ENCODE results near the gene TGFBRAP1. TPM values are rescaled to one million over a fixed set of nuclear protein-coding genes. Genes with fewer than 3 reads are reported as not detected.
"Not testable (repeated sequence)": the region's sequence is repeated elsewhere in the genome, so short reads cannot be mapped to it uniquely, and the experiment has no call there.

Gene TGFBRAP1
- total and polyA plus RNA-seq, 5 experiments from 2014 or later = 19.4 to 26.9 (median 22.8) TPM

DNA sequence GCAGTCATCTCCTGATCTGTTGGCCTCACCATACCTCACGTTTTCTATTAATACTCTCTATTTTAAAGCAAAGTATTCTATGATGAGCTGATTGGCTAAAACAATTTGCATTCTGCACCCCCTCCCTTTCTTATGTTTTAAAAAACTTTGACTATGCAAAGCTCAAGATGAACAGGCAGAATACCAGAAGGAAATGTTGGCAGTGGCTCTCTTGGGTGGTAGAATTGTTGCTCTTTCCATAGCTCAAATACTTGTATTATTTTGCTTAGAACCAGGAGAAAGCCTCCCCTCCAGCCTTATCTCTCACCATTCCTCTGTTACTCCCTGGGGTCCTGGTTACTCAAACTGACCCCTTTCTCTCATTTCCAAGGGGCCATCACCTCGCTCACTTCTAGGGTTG lies 73.6 kb downstream of the TGFBRAP1 start:
- H3K36me3 Mint-ChIP-seq = no peaks in the 10 kb centered on the region
- DNase-seq (no peak), ATAC-seq (no peak)
- no peak overlapping the region for H3K4me3 Mint-ChIP-seq
- POLR2A ChIA-PET = no interaction called here
- peaks cover 0 to 5% (median 3%) of the 10 kb centered on the region in 5 donors for H3K27me3 Mint-ChIP-seq
- peaks cover 0 to 4% (median 0%) of the 10 kb centered on the region in 9 donors for H3K9me3 Mint-ChIP-seq
- H3K4me1 Mint-ChIP-seq = no peaks in the 10 kb centered on the region
- no peak overlapping the region for H3K27ac Mint-ChIP-seq

DNA sequence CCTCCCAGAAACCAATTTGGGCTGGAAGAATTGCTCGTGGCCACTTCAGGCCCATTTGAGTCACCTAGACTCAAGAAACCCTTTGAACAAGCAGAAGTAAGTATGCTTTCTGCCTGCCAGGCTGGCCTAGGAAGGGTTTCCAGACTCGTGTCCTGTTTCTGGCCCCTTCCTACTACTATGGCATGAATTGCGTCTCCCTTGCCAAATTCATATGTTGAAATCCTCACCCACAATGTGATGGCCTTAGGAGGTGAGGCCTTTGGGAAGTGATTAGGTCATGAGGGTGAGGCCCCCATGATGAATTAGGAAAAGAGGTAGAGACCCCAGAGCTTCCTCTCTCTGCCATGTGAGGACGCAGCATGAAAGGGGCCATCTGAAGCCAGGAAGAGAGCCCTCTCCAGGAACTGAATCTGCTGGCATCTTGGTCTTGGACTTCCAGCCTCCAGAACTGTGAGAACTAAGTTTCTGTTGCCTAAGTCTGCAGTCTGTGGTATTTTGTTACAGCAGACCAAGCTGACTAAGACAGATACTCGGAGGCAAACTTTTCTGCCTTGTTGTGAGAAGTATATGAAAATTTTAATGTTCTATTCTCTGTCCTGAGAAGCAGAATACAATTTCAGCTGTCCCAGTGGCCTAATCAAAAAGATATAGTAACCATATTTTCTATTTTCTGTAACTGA lies 74.9 kb downstream of the TGFBRAP1 start:
- DNase-seq = no peak
- no peaks in the 10 kb centered on the region for H3K4me1 Mint-ChIP-seq
- POLR2A ChIA-PET = no interaction called here
- peaks cover 0 to 5% (median 3%) of the 10 kb centered on the region in 5 donors for H3K27me3 Mint-ChIP-seq
- no peak for ATAC-seq
- peaks cover 0 to 4% (median 0%) of the 10 kb centered on the region in 9 donors for H3K9me3 Mint-ChIP-seq
- H3K4me3 Mint-ChIP-seq = no peak overlapping the region
- peaks cover 0 to 3% (median 0%) of the 10 kb centered on the region in 3 donors for H3K36me3 Mint-ChIP-seq
- H3K27ac Mint-ChIP-seq = no peak overlapping the region

DNA sequence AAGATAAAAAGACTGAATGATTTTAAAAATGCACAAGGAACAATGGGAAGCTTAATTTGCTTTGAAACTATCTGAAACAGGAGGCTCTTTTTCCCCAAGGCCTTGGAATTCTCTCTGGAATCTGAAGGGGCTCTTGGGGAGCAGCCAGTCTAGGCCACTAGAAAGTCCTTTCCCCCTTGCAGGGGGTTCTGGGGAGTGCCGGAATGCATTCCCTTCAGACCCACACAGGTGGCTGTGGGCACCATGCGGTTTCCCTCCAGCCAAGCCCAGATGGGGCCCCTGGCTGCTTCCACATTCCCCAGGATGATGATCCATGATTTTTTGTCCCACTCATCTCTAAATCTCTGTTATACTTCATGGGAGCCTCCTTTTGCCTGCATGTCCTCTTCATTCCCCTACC lies 77.3 kb downstream of the TGFBRAP1 start:
- H3K27ac Mint-ChIP-seq = no peak overlapping the region
- peaks cover 0 to 4% (median 0%) of the 10 kb centered on the region in 9 donors for H3K9me3 Mint-ChIP-seq
- peaks cover 0 to 5% (median 0%) of the 10 kb centered on the region in 3 donors for H3K36me3 Mint-ChIP-seq
- no peak overlapping the region for H3K4me3 Mint-ChIP-seq
- DNase-seq (no peak), ATAC-seq (no peak)
- H3K27me3 Mint-ChIP-seq = peaks cover 0 to 5% (median 3%) of the 10 kb centered on the region in 5 donors
- H3K4me1 Mint-ChIP-seq = no peaks in the 10 kb centered on the region
- POLR2A ChIA-PET = no interaction called here

DNA sequence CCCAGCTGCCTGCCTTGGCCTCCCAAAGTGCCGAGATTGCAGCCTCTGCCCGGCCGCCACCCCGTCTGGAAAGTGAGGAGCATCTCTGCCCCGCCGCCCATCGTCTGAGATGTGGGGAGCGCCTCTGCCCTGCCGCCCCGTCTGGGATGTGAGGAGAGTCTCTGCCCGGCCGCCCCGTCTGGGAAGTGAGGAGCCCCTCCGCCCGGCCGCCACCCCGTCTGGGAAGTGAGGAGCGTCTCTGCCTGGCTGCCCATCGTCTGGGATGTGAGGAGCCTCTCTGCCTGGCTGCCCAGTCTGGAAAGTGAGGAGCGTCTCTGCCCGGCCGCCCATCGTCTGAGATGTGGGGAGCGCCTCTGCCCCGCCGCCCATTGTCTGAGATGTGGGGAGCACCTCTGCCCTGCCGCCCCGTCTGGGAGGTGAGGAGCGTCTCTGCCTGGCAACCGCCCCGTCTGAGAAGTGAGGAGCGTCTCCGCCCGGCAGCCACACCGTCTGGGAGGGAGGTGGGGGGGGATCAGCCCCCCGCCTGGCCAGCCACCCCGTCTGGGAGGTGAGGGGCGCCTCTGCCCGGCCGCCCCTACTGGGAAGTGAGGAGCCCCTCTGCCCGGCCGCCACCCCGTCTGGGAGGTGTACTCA lies 78.4 kb downstream of the TGFBRAP1 start:
- H3K27ac Mint-ChIP-seq, H3K4me3 Mint-ChIP-seq, H3K9me3 Mint-ChIP-seq, H3K4me1 Mint-ChIP-seq, ATAC-seq, POLR2A ChIA-PET, H3K27me3 Mint-ChIP-seq, H3K36me3 Mint-ChIP-seq, DNase-seq: not testable (repeated sequence)

DNA sequence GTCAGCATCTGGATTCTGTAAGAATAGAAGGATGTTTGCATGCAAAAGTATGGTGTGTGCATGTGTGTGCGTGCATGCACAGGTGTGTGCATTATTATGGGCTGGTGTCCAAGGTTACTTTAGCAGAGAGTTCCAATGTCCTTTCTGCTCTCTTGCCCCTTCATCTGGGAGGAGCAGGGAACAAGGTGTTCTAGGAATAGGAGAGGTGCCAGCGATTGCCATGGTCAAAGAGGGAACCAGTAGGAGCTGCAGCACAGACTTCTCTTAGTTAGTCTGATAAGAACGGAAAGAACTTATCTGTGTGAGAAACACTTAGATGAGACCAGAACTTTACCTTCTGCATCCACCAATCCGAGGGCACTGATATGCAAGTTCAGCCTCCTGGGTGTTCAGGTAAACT lies 79.6 kb downstream of the TGFBRAP1 start:
- H3K27ac Mint-ChIP-seq = no peak overlapping the region
- no peaks in the 10 kb centered on the region for H3K27me3 Mint-ChIP-seq
- H3K9me3 Mint-ChIP-seq = peaks cover 0 to 4% (median 0%) of the 10 kb centered on the region in 9 donors
- DNase-seq (no peak), ATAC-seq (no peak)
- H3K4me1 Mint-ChIP-seq = no peaks in the 10 kb centered on the region
- H3K36me3 Mint-ChIP-seq = peaks cover 0 to 5% (median 0%) of the 10 kb centered on the region in 3 donors
- POLR2A ChIA-PET = no interaction called here
- H3K4me3 Mint-ChIP-seq = no peak overlapping the region

DNA sequence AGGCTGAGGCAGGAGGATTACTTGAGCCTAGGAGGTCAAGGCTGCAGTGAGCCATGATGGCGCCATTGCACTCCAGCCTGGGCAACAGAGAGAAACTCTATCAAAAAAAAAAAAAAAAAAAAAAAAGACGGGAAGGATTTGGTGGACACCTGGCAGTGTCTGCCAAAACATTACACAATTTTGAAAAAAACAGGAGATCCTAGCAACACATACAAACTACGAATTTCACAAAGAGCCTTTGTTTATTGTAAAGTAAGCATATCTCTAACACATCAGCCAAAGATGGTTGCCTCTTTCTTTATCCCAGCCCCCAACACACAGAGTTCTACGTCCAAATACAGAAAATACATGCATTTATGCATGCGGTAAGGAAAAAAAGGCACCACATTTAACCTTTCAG lies 80.4 kb downstream of the TGFBRAP1 start:
- no peaks in the 10 kb centered on the region for H3K4me1 Mint-ChIP-seq
- H3K9me3 Mint-ChIP-seq = peaks cover 0 to 4% (median 0%) of the 10 kb centered on the region in 9 donors
- ATAC-seq (no peak), DNase-seq (no peak)
- peaks cover 0 to 5% (median 0%) of the 10 kb centered on the region in 3 donors for H3K36me3 Mint-ChIP-seq
- peaks cover 0 to 2% (median 0%) of the 10 kb centered on the region in 5 donors for H3K27me3 Mint-ChIP-seq
- no peak overlapping the region for H3K4me3 Mint-ChIP-seq
- POLR2A ChIA-PET = no interaction called here
- no peak overlapping the region for H3K27ac Mint-ChIP-seq

DNA sequence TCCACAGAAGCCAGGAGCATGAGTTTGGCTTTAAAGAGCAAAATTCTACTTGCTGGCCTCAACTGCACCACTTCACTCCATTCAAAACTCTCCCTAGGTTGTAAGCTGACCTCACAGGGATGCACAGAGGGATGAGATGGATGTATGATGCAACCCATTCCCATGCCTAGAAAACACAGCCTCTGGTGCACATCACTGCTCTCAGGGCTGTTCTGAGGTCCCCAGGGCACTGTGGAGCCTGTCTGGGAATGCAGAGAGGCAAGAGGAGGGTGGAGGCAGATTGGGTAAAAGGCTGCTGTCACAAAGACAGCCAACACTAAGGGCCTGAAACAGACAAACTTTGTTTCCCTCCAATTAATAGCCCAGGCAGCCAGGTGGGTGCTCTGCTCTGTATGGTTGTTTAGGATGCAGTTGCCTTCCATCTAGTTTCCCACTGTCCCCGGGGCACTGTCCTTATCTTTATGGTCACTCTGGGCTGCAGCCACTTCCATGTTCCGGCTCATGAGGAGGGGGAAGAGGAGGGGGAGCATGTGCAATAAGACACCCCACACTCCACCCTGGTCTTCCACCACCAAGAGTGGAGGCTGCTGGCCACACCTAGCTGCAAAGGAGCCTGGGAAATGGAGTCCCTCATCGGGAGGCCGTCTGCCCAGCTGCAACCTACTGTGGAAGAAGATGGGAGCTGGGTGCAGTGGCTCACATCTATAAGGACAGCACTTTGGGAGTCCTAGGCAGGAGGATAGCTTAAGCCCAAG lies 81.0 kb downstream of the TGFBRAP1 start:
- no peak overlapping the region for H3K4me3 Mint-ChIP-seq
- H3K9me3 Mint-ChIP-seq = peaks cover 0 to 4% (median 0%) of the 10 kb centered on the region in 9 donors
- peak overlapping the region in 1 of 10 donors; percentile 40 for H3K27ac Mint-ChIP-seq
- POLR2A ChIA-PET = no interaction called here
- DNase-seq (no peak), ATAC-seq (no peak)
- H3K36me3 Mint-ChIP-seq = peaks cover 0 to 5% (median 0%) of the 10 kb centered on the region in 3 donors
- H3K4me1 Mint-ChIP-seq = no peaks in the 10 kb centered on the region
- H3K27me3 Mint-ChIP-seq = peaks cover 0 to 9% (median 0%) of the 10 kb centered on the region in 5 donors

DNA sequence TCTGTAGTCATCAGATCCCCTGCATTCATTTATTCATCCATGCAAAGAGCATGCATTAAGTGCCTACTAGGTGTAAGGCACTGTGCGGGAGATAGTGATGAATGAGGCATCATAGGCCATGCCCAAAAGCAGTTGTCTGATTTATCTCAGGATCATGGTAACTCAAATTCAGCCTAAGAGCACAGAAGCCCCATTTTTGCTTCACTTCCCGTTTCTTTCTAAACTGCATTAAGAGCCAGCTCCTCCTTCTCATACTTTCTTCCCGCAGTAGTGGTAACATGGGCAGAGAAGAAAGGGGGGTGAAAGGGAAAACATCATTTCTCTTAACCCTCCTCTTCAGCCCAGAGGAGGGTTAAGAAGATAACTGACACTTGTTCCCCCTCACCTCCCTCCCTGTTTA lies 85.1 kb downstream of the TGFBRAP1 start:
- H3K27me3 Mint-ChIP-seq = peaks cover 0 to 10% (median 5%) of the 10 kb centered on the region in 5 donors
- H3K4me1 Mint-ChIP-seq = no peaks in the 10 kb centered on the region
- ATAC-seq = no peak
- no peak for DNase-seq
- H3K36me3 Mint-ChIP-seq = peaks cover 0 to 3% (median 0%) of the 10 kb centered on the region in 3 donors
- H3K4me3 Mint-ChIP-seq = no peak overlapping the region
- POLR2A ChIA-PET = no interaction called here
- H3K27ac Mint-ChIP-seq = no peak overlapping the region
- H3K9me3 Mint-ChIP-seq = no peaks in the 10 kb centered on the region

DNA sequence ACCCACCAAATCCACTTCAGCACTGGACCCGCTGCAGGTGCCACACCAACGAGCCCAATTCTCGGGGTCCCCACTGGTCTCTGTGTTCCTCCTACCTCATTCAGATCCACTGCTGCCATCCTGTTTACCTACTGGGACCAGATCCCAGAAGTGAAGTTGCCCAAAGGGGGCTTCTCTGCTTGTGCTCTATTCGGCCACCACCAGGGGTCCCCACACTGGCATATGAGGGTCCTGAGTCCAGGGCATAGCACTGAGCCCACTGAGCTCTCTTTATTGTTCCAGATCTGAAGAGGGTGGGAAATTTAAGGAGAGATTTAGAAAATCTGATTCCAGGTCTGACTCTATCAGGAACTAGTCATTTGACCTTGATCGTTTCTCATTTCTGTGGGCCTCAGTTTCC lies 85.6 kb downstream of the TGFBRAP1 start:
- POLR2A ChIA-PET = no interaction called here
- DNase-seq = no peak
- ATAC-seq = no peak
- Mint-ChIP-seq H3K36me3 (peaks cover 0 to 3% (median 0%) of the 10 kb centered on the region in 3 donors), H3K9me3 (no peaks in the 10 kb centered on the region), H3K4me3 (no peak overlapping the region), H3K27ac (no peak overlapping the region), H3K27me3 (peaks cover 0 to 10% (median 5%) of the 10 kb centered on the region in 5 donors), H3K4me1 (peaks cover 0 to 1% (median 0%) of the 10 kb centered on the region in 4 donors)

DNA sequence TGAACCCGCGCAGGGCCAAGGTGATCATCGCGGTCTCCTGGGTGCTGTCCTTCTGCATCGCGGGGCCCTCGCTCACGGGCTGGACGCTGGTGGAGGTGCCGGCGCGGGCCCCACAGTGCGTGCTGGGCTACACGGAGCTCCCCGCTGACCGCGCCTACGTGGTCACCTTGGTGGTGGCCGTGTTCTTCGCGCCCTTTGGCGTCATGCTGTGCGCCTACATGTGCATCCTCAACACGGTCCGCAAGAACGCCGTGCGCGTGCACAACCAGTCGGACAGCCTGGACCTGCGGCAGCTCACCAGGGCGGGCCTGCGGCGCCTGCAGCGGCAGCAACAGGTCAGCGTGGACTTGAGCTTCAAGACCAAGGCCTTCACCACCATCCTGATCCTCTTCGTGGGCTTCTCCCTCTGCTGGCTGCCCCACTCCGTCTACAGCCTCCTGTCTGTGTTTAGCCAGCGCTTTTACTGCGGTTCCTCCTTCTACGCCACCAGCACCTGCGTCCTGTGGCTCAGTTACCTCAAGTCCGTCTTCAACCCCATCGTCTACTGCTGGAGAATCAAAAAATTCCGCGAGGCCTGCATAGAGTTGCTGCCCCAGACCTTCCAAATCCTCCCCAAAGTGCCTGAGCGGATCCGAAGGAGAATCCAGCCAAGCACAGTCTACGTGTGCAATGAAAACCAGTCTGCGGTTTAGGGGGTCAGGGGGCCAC lies 87.1 kb downstream of the TGFBRAP1 start:
- no peak overlapping the region for H3K27ac Mint-ChIP-seq
- no peaks in the 10 kb centered on the region for H3K36me3 Mint-ChIP-seq
- H3K4me3 Mint-ChIP-seq = no peak overlapping the region
- ATAC-seq (no peak), DNase-seq (no peak)
- POLR2A ChIA-PET = no interaction called here
- no peaks in the 10 kb centered on the region for H3K9me3 Mint-ChIP-seq
- H3K4me1 Mint-ChIP-seq = peaks cover 1 to 11% (median 2%) of the 10 kb centered on the region in 4 donors
- H3K27me3 Mint-ChIP-seq = peaks cover 0 to 10% (median 5%) of the 10 kb centered on the region in 5 donors

DNA sequence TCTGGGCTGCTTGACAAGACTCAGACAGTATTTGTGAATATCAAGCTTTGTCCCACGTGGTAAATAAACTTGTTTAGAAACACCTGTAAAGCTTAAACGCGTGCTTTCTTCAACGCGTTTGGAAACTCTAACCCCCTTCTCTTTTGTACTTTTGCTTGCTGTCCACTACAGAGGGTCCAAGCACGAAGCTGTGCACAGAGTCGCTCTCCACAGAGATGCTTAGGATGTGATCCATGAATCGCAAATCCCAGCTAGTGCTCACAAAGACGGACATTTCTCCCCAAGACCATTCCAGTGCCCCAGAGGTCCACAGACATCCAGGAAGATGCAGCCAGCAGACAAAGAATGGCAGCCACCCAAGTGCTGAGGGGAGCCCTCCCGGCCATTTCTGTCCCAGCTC lies 88.1 kb downstream of the TGFBRAP1 start, which contains the start of gene GPR45:
TSS of gene GPR45 (plus strand) at position 301 of the 400 bp plus-strand sequence. CDS start 116 bp downstream, outside the sequence.
- peaks cover 1 to 21% (median 7%) of the 10 kb centered on the region in 4 donors for H3K4me1 Mint-ChIP-seq
- no peak within 1 kb of the TSS for H3K4me3 Mint-ChIP-seq
- peaks cover 0 to 18% (median 8%) of the 10 kb centered on the region in 5 donors for H3K27me3 Mint-ChIP-seq
- H3K9me3 Mint-ChIP-seq = no peaks in the 10 kb centered on the region
- H3K36me3 Mint-ChIP-seq = no peaks in the 10 kb centered on the region
- no peak for DNase-seq
- peak within 1 kb of the TSS in 1 of 10 donors; percentile 5 for H3K27ac Mint-ChIP-seq
- POLR2A ChIA-PET = no interaction called here
- no peak for ATAC-seq

DNA sequence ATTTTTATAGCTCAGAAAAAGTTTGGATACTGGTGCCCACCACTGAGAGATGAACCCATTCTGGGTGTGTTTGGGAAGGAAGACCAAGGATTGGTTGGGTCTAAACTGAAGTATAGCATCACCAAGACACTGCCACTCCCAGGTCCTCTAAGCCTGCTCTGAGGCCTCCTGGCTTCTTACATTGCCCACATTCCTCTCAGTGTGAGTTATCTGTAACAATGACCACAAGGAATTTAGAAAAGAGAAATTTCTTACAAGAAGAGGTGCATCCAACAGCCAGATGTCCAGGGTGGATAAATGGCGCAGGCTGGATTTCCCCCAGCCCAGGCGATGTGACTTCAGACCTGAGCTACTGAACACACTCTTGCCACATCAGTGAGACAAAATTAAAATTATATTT lies 89.6 kb downstream of the TGFBRAP1 start:
- H3K9me3 Mint-ChIP-seq = no peaks in the 10 kb centered on the region
- POLR2A ChIA-PET = no interaction called here
- no peaks in the 10 kb centered on the region for H3K36me3 Mint-ChIP-seq
- peaks cover 0 to 19% (median 10%) of the 10 kb centered on the region in 5 donors for H3K27me3 Mint-ChIP-seq
- no peak for DNase-seq
- H3K27ac Mint-ChIP-seq = no peak overlapping the region
- no peak for ATAC-seq
- H3K4me1 Mint-ChIP-seq = peaks cover 1 to 27% (median 13%) of the 10 kb centered on the region in 4 donors
- H3K4me3 Mint-ChIP-seq = no peak overlapping the region

Measured in naive thymus-derived CD8-positive, alpha-beta T cell (primary cell).